ENCODE measurements around the gene TCF15. TPM values are rescaled to one million over a fixed set of nuclear protein-coding genes. Genes with fewer than 3 reads are reported as not detected.

The TCF15 gene
- total RNA-seq, 4 donors from 2014 or later: 0.51 to 1.0 (median 0.97) TPM; not detected in 1

- DNase-seq: no peak
- peak overlapping the region; percentile 77 to 93 for H3K27ac ChIP-seq
- H3K9me3 ChIP-seq: no peaks in the 10 kb centered on the region
- intact Hi-C loops (cut with DNase I; ENCODE audit: low total_unique reads): no loop called here
- peak overlapping the region; percentile 50 to 77 for H3K4me3 ChIP-seq
- TF ChIP-seq CTCF (IDR thresholded peaks at IDR 0.05) (no peak), POLR2A (IDR thresholded peaks at IDR 0.05) (no peak)
- H3K27me3 ChIP-seq: no peaks in the 10 kb centered on the region
- no peaks in the 10 kb centered on the region for H3K4me1 ChIP-seq
- no peaks in the 10 kb centered on the region for H3K36me3 ChIP-seq
Measured at GRCh38 chr20:651713-652614, 41.9 kb upstream of the TCF15 start.

- Histone ChIP-seq H3K36me3 (no peaks in the 10 kb centered on the region), H3K4me1 (no peaks in the 10 kb centered on the region), H3K27ac (no peak overlapping the region), H3K27me3 (no peaks in the 10 kb centered on the region), H3K9me3 (no peaks in the 10 kb centered on the region), H3K4me3 (no peak overlapping the region)
- DNase-seq: no peak
- TF ChIP-seq CTCF (IDR thresholded peaks at IDR 0.05): no peak
- no peak for TF ChIP-seq POLR2A (IDR thresholded peaks at IDR 0.05)
- intact Hi-C loops (cut with DNase I; ENCODE audit: low total_unique reads): no loop called here
Measured at GRCh38 chr20:650954-651353, 40.8 kb upstream of the TCF15 start.

- Histone ChIP-seq H3K4me1 (no peaks in the 10 kb centered on the region), H3K36me3 (no peaks in the 10 kb centered on the region), H3K9me3 (no peaks in the 10 kb centered on the region), H3K27me3 (no peaks in the 10 kb centered on the region), H3K27ac (no peak overlapping the region), H3K4me3 (no peak overlapping the region)
- TF ChIP-seq POLR2A (IDR thresholded peaks at IDR 0.05): no peak
- no peak for TF ChIP-seq CTCF (IDR thresholded peaks at IDR 0.05)
- intact Hi-C loops (cut with DNase I; ENCODE audit: low total_unique reads): no loop called here
- no peak for DNase-seq
Measured at GRCh38 chr20:650281-650680, 40.2 kb upstream of the TCF15 start.

- no peak for DNase-seq
- no peak for TF ChIP-seq POLR2A (IDR thresholded peaks at IDR 0.05)
- TF ChIP-seq CTCF (IDR thresholded peaks at IDR 0.05): no peak
- Histone ChIP-seq H3K4me3 (no peak overlapping the region), H3K27ac (no peak overlapping the region), H3K27me3 (no peaks in the 10 kb centered on the region), H3K9me3 (no peaks in the 10 kb centered on the region), H3K4me1 (no peaks in the 10 kb centered on the region), H3K36me3 (no peaks in the 10 kb centered on the region)
- intact Hi-C loops (cut with DNase I; ENCODE audit: low total_unique reads): loop anchor here (5.0 kb wide), 1 partner anchor 90 kb away; no protein-coding TSS in a partner anchor
Measured at GRCh38 chr20:647479-648019, 37.4 kb upstream of the TCF15 start.

GRCh38 chr20:646868-647233 lies 36.7 kb upstream of the TCF15 start:
- H3K27me3 ChIP-seq: no peaks in the 10 kb centered on the region
- no peaks in the 10 kb centered on the region for H3K36me3 ChIP-seq
- no peaks in the 10 kb centered on the region for H3K9me3 ChIP-seq
- H3K4me1 ChIP-seq: no peaks in the 10 kb centered on the region
- H3K27ac ChIP-seq: no peak overlapping the region
- intact Hi-C loops (cut with DNase I; ENCODE audit: low total_unique reads): loop anchor here (5.0 kb wide), 1 partner anchor 90 kb away; no protein-coding TSS in a partner anchor
- TF ChIP-seq POLR2A (IDR thresholded peaks at IDR 0.05) (no peak), CTCF (IDR thresholded peaks at IDR 0.05) (no peak)
- no peak for DNase-seq
- no peak overlapping the region for H3K4me3 ChIP-seq
